IMR-90 (cell line): ENCODE measurements around the gene RSRC2. TPM values are rescaled to one million over a fixed set of nuclear protein-coding genes. Genes with fewer than 3 reads are reported as not detected.

Source experiments
- ATAC-seq: fragments of 200-7000 bp; cut with Tn5 transposase; 2 replicates; pipeline ENCODE4 v1.9.1; 2020; ENCODE audit warnings: low read depth, mild to moderate bottlenecking, moderate library complexity
- BruUV-seq: library from RNA; stranded (reverse); fragments of 400-500 nt; replicated peaks from 2 replicates; lab custom pipeline; 2021; lab: Mats Ljungman, UMichigan
- CTCF ChIA-PET: fragments of 300-600 bp; formaldehyde crosslinking; extraction: SDS; loops from one replicate; lab custom pipeline; 2021; ENCODE audit warnings: antibody characterized with exemption; lab: Yijun Ruan, JAX
- POLR2A ChIA-PET: fragments of 300-600 bp; sonication (Branson Sonifier 250); formaldehyde crosslinking; loops from one replicate; lab custom pipeline; 2022; ENCODE audit warnings: antibody characterized with exemption; ENCODE audit not compliant: unreplicated experiment; lab: Charles Lee
- DNase-seq: peaks from one replicate; pipeline ENCODE4 v3.0.0; 2013
- H2AFZ ChIP-seq: replicated peaks from 2 replicates; pipeline ENCODE3; 2013; ENCODE audit warnings: low read length, mild to moderate bottlenecking; ENCODE audit not compliant: poor library complexity
- H2AK5ac ChIP-seq: 2 replicates; pipeline ENCODE4 v1.6.1; 2013; ENCODE audit warnings: low read depth, low read length, inconsistent platforms
- H2AK9ac ChIP-seq: replicated peaks from 2 replicates; pipeline ENCODE3; 2013; ENCODE audit warnings: mild to moderate bottlenecking, low read depth, low read length, moderate library complexity; ENCODE audit not compliant: poor library complexity
- H2BK120ac ChIP-seq: 2 replicates; pipeline ENCODE4 v1.6.1; 2013; ENCODE audit warnings: low read depth, low read length, inconsistent platforms
- H2BK15ac ChIP-seq: 3 replicates; pipeline ENCODE4 v1.6.1; 2013; ENCODE audit warnings: low read depth, low read length, inconsistent platforms
- H2BK20ac ChIP-seq: 2 replicates; pipeline ENCODE4 v1.6.1; 2013; ENCODE audit warnings: low read depth, mild to moderate bottlenecking, inconsistent platforms, low read length, moderate library complexity
- H2BK5ac ChIP-seq: 2 replicates; pipeline ENCODE4 v1.6.1; 2013; ENCODE audit warnings: mild to moderate bottlenecking, low read depth, low read length, inconsistent platforms; ENCODE audit not compliant: poor library complexity, severe bottlenecking
- H3K14ac ChIP-seq: replicated peaks from 2 replicates; pipeline ENCODE4 v1.6.1; 2013; ENCODE audit warnings: low read depth, low read length, inconsistent platforms
- H3K18ac ChIP-seq: 2 replicates; pipeline ENCODE4 v1.6.1; 2013; ENCODE audit warnings: low read depth, low read length, control low read depth
- H3K23ac ChIP-seq: 2 replicates; pipeline ENCODE4 v1.6.1; 2013; ENCODE audit warnings: low read depth, low read length, inconsistent platforms
- H3K27ac ChIP-seq: 2 replicates; pipeline ENCODE4 v1.5.1; 2013; ENCODE audit warnings: mild to moderate bottlenecking, control low read depth, low read length; ENCODE audit not compliant: insufficient read depth
- H3K27me3 ChIP-seq: 2 replicates; pipeline ENCODE4 v1.6.1; 2013; ENCODE audit warnings: low read length; ENCODE audit not compliant: control insufficient read depth, insufficient read depth
- H3K36me3 ChIP-seq: 2 replicates; pipeline ENCODE4 v1.6.1; 2013; ENCODE audit warnings: low read length, mixed read lengths; ENCODE audit not compliant: control insufficient read depth, insufficient read depth
- H3K4ac ChIP-seq: 2 replicates; pipeline ENCODE4 v1.6.1; 2013; ENCODE audit warnings: low read depth, low read length, inconsistent platforms
- H3K4me1 ChIP-seq: 2 replicates; pipeline ENCODE4 v1.6.1; 2013; ENCODE audit warnings: low read length, mixed read lengths; ENCODE audit not compliant: control insufficient read depth, insufficient read depth
- H3K4me2 ChIP-seq: 2 replicates; pipeline ENCODE4 v1.6.1; 2013; ENCODE audit warnings: low read depth, mild to moderate bottlenecking, control low read depth, low read length, moderate library complexity
- H3K4me3 ChIP-seq: 2 replicates; pipeline ENCODE4 v1.5.1; 2013; ENCODE audit warnings: low read depth, mild to moderate bottlenecking, control low read depth, low read length, moderate library complexity; ENCODE audit not compliant: insufficient read depth
- H3K56ac ChIP-seq: 2 replicates; pipeline ENCODE4 v1.6.1; 2013; ENCODE audit warnings: low read length, inconsistent platforms; ENCODE audit not compliant: insufficient read depth; ENCODE audit errors: extremely low read depth
- H3K79me1 ChIP-seq, 2 experiments: 2 replicates each; pipeline ENCODE4 v1.6.1; 2013; ENCODE audit warnings: low read length in 2 of 2, inconsistent platforms in 1 of 2, low read depth in 1 of 2
- H3K9ac ChIP-seq: 2 replicates; pipeline ENCODE4 v1.6.1; 2013; ENCODE audit warnings: low read depth, low read length, control low read depth
- H3K9me1 ChIP-seq: 2 replicates; pipeline ENCODE4 v1.6.1; 2013; ENCODE audit warnings: low read length, inconsistent platforms; ENCODE audit not compliant: insufficient read depth
- H3K9me3 ChIP-seq: 2 replicates; pipeline ENCODE4 v1.6.1; 2013; ENCODE audit warnings: low read length; ENCODE audit not compliant: control insufficient read depth, insufficient read depth
- H4K20me1 ChIP-seq: 2 replicates; pipeline ENCODE4 v1.6.1; 2013; ENCODE audit warnings: low read length, inconsistent platforms; ENCODE audit not compliant: insufficient read depth
- H4K5ac ChIP-seq: 2 replicates; pipeline ENCODE4 v1.6.1; 2013; ENCODE audit warnings: mild to moderate bottlenecking, low read depth, low read length, control low read depth
- H4K8ac ChIP-seq, 2 experiments: 2 replicates each; pipeline ENCODE4 v1.6.1; 2013; ENCODE audit warnings: low read depth in 2 of 2, low read length in 2 of 2, control low read depth in 1 of 2, inconsistent platforms in 1 of 2
- H4K91ac ChIP-seq: 2 replicates; pipeline ENCODE4 v1.6.1; 2013; ENCODE audit warnings: low read depth, low read length, inconsistent platforms; ENCODE audit not compliant: insufficient read depth
- MXI1 ChIP-seq: IDR thresholded peaks from 2 replicates; pipeline ENCODE4 v1.6.1; 2012; ENCODE audit warnings: low read depth, mild to moderate bottlenecking, low read length, moderate library complexity, borderline replicate concordance
- NFE2L2 ChIP-seq: fragments of 150-350 bp; IDR thresholded peaks from 2 replicates; pipeline ENCODE4 v1.6.1; 2016; ENCODE audit warnings: low read depth, mild to moderate bottlenecking, low read length
- RAD21 ChIP-seq: IDR thresholded peaks from 2 replicates; pipeline ENCODE4 v1.6.1; 2012; ENCODE audit warnings: low read length, improper control_type of control experiment
- USF2 ChIP-seq: fragments of 150-350 bp; IDR thresholded peaks from 2 replicates; pipeline ENCODE4 v1.6.1; 2017; ENCODE audit warnings: mild to moderate bottlenecking, antibody characterized with exemption, low read length, low read depth
- WGBS, 2 experiments: methylation state at CpG; one replicate each; pipeline versions ENCODE4 v1.1.5 to v1.1.7; 2013; ENCODE audit warnings: missing lambda C conversion rate in 2 of 2; ENCODE audit not compliant: insufficient read length in 1 of 2; ENCODE audit errors: extremely low coverage in 2 of 2; 5-methylcytosine and 5-hydroxymethylcytosine counted together
- dilution Hi-C: fragments of 300-500 bp; cut with HindIII; formaldehyde crosslinking; loops from one replicate; pipeline ENCODE4 v1.14.3; 2018; ENCODE audit warnings: low sequenced_read_pairs; ENCODE audit not compliant: unreplicated experiment
- in situ Hi-C: fragments of 300-500 bp; cut with MboI; formaldehyde crosslinking; loops from 3 replicates; pipeline ENCODE4 v1.14.3; 2019; ENCODE audit warnings: low sequenced_read_pairs, inconsistent platforms, mixed read lengths
- intact Hi-C: fragments of 100-400 bp; cut with micrococcal nuclease; formaldehyde crosslinking; loops from 2 replicates; pipeline ENCODE4 v1.10.0; 2022
- polyA plus RNA-seq, 3 experiments: library from polyadenylated mRNA; depleted of rRNA; stranded (reverse); fragments of >200 nt; gene quantifications; 2 replicates each; pipeline ENCODE4 v1.2.3, GENCODE V29; 2012; ENCODE audit warnings: low replicate concordance in 1 of 3
- total RNA-seq: library from RNA; depleted of rRNA; stranded (reverse); fragments of >200 nt; gene quantifications from 2 replicates; pipeline ENCODE4 v1.2.3, GENCODE V29; 2012

Gene RSRC2
- total and polyA plus RNA-seq, 2 of the 4 experiments (the other 2 are of a cell fraction) = 18.6 to 31.5 TPM

- peaks cover 34% of the 10 kb centered on the region for H4K20me1 ChIP-seq
- ChIA-PET POLR2A (no interaction called here), CTCF (no interaction called here)
- no peak overlapping the region for H4K8ac ChIP-seq
- dilution Hi-C loops = no loop called here
- no peak overlapping the region for H3K4ac ChIP-seq
- H2BK15ac ChIP-seq = no peak overlapping the region
- H3K79me1 ChIP-seq = peaks cover 15 to 34% of the 10 kb centered on the region in 2 experiments
- no peak overlapping the region for H2AK9ac ChIP-seq
- no peaks in the 10 kb centered on the region for H3K27me3 ChIP-seq
- H2BK20ac ChIP-seq = no peak overlapping the region
- H4K91ac ChIP-seq = no peak overlapping the region
- no peak overlapping the region for H3K27ac ChIP-seq
- ATAC-seq = no peak
- H3K18ac ChIP-seq = no peak overlapping the region
- H3K56ac ChIP-seq = no peak overlapping the region
- no peaks in the 10 kb centered on the region for H3K9me3 ChIP-seq
- WGBS, 2 experiments = no CpG with 5 or more reads among the region's 6 CpGs
- H3K23ac ChIP-seq = no peak overlapping the region
- intact Hi-C loops = no loop called here
- H3K9me1 ChIP-seq = 0 out of 2 replicates have a peak, but pooled peaks cover 2% of the 10 kb centered on the region
- no peak overlapping the region for H4K5ac ChIP-seq
- no peak overlapping the region for H2BK120ac ChIP-seq
- DNase-seq = no peak
- no peak overlapping the region for H3K9ac ChIP-seq
- H3K36me3 ChIP-seq = peaks cover 43% of the 10 kb centered on the region
- H2AK5ac ChIP-seq = no peak overlapping the region
- no peak overlapping the region for H3K4me3 ChIP-seq
- H2AFZ ChIP-seq = no peak overlapping the region
- BruUV-seq = no TSS peak
- in situ Hi-C loops = no loop called here
- no peaks in the 10 kb centered on the region for H3K4me1 ChIP-seq
- no peak for TF ChIP-seq USF2
- no peak for TF ChIP-seq MXI1
- no peak for TF ChIP-seq NFE2L2
- no peak for TF ChIP-seq RAD21
- no peak overlapping the region for H2BK5ac ChIP-seq
- no peak overlapping the region for H3K4me2 ChIP-seq
- H3K14ac ChIP-seq = no peak overlapping the region
Observed at GRCh38 chr12:122503783-122504590, 22.7 kb downstream of the RSRC2 start.
